SK-N-MC (cell line): ENCODE results near the gene ABLIM1.

Experiments
- EZH2 ChIP-seq: fragments of 200-600 bp; sonication (generic); IDR thresholded peaks from one replicate; pipeline ENCODE4 v1.6.1; 2017; ENCODE audit warnings: antibody characterized with exemption
- POLR2AphosphoS5 ChIP-seq: IDR thresholded peaks from 2 replicates; pipeline ENCODE4 v1.6.1; 2012; ENCODE audit warnings: mild to moderate bottlenecking, low read depth, low read length, borderline replicate concordance

DNA sequence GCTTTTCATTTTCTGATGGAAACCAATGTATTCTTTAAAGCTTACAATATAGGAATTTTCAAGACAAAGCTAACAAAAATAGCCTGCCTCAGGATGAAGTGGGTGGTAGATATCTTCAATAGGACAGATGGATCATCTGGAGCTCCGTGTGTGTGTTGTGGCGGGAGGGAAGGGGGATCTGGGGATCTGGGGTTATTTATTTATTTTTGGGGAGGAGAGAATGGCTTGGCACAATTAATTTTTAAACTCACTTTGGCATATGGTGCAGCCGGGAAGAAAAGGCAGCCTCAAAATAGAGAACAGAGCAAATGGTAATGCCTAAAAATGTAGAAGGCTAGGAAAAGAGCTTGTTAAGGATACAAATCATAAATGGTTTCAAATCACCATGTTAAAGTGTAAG, 11.6 kb upstream of the ABLIM1 start:
- TF ChIP-seq EZH2 (no peak), POLR2AphosphoS5 (no peak)
